ENCODE data around the gene NBEAL2.

Gene NBEAL2

GRCh38 chr3:46991406-46992165, 12.1 kb downstream of the NBEAL2 start:
- TF ChIP-seq CTCF (conservative IDR thresholded peaks at IDR 0.05; ENCODE audit: control insufficient read depth, insufficient read depth, low read depth, low read length) = no peak
- no peak for DNase-seq (ENCODE audit: low read depth)
- H3K4me3 ChIP-seq (ENCODE audit: control insufficient read depth, low read depth, low read length) = no peak overlapping the region

- DNase-seq (ENCODE audit: low read depth) = no peak
- no peak overlapping the region for H3K4me3 ChIP-seq (ENCODE audit: control insufficient read depth, low read depth, low read length)
- TF ChIP-seq CTCF (conservative IDR thresholded peaks at IDR 0.05; ENCODE audit: control insufficient read depth, insufficient read depth, low read depth, low read length) = no peak
Observed at GRCh38 chr3:46992231-46992630, 12.8 kb downstream of the NBEAL2 start.

GRCh38 chr3:46993292-46993691, 13.8 kb downstream of the NBEAL2 start:
- no peak for DNase-seq (ENCODE audit: low read depth)
- no peak overlapping the region for H3K4me3 ChIP-seq (ENCODE audit: control insufficient read depth, low read depth, low read length)
- no peak for TF ChIP-seq CTCF (conservative IDR thresholded peaks at IDR 0.05; ENCODE audit: control insufficient read depth, insufficient read depth, low read depth, low read length)

GRCh38 chr3:46993986-46994385, 14.5 kb downstream of the NBEAL2 start:
- H3K4me3 ChIP-seq (ENCODE audit: control insufficient read depth, low read depth, low read length) = no peak overlapping the region
- TF ChIP-seq CTCF (conservative IDR thresholded peaks at IDR 0.05; ENCODE audit: control insufficient read depth, insufficient read depth, low read depth, low read length) = no peak
- DNase-seq (ENCODE audit: low read depth) = no peak

- no peak for DNase-seq (ENCODE audit: low read depth)
- no peak for TF ChIP-seq CTCF (conservative IDR thresholded peaks at IDR 0.05; ENCODE audit: control insufficient read depth, insufficient read depth, low read depth, low read length)
- no peak overlapping the region for H3K4me3 ChIP-seq (ENCODE audit: control insufficient read depth, low read depth, low read length)
Observed at GRCh38 chr3:46994801-46995731, 15.6 kb downstream of the NBEAL2 start.

- DNase-seq (ENCODE audit: low read depth) = no peak
- no peak overlapping the region for H3K4me3 ChIP-seq (ENCODE audit: control insufficient read depth, low read depth, low read length)
- TF ChIP-seq CTCF (conservative IDR thresholded peaks at IDR 0.05; ENCODE audit: control insufficient read depth, insufficient read depth, low read depth, low read length) = no peak
Observed at GRCh38 chr3:46995901-46996562, 16.6 kb downstream of the NBEAL2 start.
